IPS-15b (cell line): ENCODE results near the gene CMSS1.

Experiments used
- H3K27me3 ChIP-seq: one replicate; pipeline ENCODE4 v1.6.1; 2013; ENCODE audit warnings: low read length; ENCODE audit not compliant: control insufficient read depth, insufficient read depth
- H3K36me3 ChIP-seq: one replicate; pipeline ENCODE4 v1.6.1; 2013; ENCODE audit warnings: low read length; ENCODE audit not compliant: control insufficient read depth, insufficient read depth
- H3K4me1 ChIP-seq: one replicate; pipeline ENCODE4 v1.6.1; 2013; ENCODE audit warnings: mild to moderate bottlenecking, low read length; ENCODE audit not compliant: control insufficient read depth, insufficient read depth
- H3K4me3 ChIP-seq: one replicate; pipeline ENCODE4 v1.5.1; 2013; ENCODE audit warnings: low read depth, low read length
- H3K9ac ChIP-seq: one replicate; pipeline ENCODE4 v1.6.1; 2013; ENCODE audit warnings: low read depth, mild to moderate bottlenecking, low read length
- H3K9me3 ChIP-seq: one replicate; pipeline ENCODE4 v1.6.1; 2013; ENCODE audit warnings: mild to moderate bottlenecking, low read length; ENCODE audit not compliant: control insufficient read depth, insufficient read depth

CMSS1 gene

DNA sequence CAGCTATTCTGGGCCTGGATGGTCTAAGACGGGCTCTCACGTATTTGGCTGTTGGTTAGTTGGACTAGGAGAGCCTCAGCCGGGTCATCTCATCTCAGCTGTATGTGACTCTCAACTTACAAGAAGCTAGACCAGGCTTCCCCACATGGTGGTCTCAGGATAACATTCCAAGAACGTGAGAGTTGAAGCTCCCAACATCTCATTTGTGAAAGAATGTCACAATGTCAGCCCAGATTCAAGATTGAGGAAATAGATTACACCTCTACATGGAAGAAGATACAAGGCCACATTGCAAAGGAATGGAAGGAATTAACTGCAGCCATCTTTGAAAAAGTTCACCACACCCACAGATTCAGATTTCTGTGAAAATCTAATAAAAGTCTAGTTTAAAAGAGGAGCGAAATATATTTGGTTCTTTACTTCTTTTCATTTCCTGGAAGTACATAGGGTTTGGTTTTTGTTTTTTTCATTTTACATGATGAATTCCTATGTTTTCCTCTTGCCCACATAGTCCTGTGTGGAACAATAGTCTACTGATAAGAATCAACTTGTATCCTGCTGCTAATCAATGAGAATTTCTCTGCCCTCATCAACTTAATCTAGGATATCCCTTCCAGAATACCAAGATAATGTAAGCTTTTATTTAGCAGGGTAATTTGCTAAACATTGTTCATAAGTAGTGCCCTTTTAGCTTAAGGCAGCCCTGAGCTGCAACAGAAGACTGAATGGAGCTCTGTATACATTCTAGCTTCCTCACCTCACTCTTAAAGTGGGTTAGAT is 116.5 kb downstream of the CMSS1 start:
- H3K4me1 ChIP-seq = peaks cover 16% of the 10 kb centered on the region
- no peak overlapping the region for H3K4me3 ChIP-seq
- no peak overlapping the region for H3K9ac ChIP-seq
- no peaks in the 10 kb centered on the region for H3K36me3 ChIP-seq
- H3K27me3 ChIP-seq = no peaks in the 10 kb centered on the region
- no peaks in the 10 kb centered on the region for H3K9me3 ChIP-seq

DNA sequence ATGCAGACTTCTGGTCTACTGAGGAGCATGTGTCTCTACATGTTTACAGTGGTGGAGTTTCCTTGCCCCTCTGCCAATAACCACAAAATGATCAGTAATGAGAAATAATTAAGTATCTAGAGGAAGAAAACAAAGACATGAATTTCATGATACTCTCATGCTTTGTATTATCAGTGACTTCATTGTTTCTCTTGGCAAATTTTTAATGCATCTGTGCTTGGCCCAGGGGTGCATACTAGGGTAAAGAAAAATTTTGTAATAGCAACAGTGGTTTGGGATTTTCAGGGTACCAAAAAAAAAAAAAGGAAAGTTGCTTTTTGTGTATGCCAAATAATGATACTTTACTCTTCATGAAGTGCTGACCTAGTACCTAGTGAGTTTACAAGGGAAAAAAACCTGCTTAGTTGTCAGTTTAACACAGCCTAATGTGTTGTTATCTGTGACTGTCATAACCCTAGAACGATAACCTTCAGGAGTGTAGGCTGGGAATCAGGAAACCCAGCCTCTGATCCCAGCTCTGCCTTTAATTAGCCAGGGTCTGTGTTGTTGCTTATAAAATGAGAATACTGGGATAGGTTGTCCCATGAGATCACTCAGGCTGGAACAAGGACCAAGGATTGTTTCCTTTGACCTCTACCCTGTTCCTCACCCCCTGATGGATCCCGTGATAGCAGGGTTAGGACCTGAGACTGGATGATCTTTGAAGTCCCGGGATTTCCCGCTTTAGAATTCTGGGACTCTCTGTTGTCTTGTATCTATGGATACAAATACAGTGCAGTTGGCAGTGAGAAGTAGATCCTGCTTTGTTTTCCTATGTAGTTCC is 117.5 kb downstream of the CMSS1 start:
- Histone ChIP-seq H3K4me1 (peaks cover 13% of the 10 kb centered on the region), H3K9me3 (no peaks in the 10 kb centered on the region), H3K27me3 (no peaks in the 10 kb centered on the region), H3K9ac (no peak overlapping the region), H3K36me3 (no peaks in the 10 kb centered on the region), H3K4me3 (no peak overlapping the region)

DNA sequence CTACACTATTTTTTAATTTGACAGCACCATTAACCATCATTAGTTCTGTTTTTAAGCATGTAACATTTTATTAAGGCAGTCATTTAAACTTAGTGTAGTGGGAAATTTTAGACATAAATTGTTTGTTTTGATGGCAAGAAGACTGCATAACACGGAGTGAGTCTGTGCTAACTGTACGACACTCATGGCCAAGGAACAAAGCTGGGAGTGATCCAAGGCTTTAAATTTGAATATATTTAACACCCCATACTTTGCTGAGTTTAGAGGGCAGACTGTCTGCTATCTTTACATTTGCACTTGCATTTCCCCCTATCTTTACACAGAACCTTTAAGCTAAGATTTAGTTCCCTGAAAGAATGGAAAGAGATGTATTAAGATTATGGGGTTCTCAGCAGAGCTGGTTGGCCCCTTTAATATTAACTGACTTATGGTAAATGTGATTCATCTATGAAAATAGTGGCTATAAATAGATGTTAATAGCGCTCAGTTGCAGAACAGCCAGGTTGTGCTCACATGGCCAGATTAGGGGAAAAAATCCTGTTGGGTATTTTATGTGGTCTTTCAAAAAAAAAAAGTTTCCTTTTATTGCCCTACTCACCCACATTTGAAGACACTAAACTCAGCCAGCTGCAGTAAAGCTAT is 120.7 kb downstream of the CMSS1 start:
- no peak overlapping the region for H3K4me3 ChIP-seq
- no peaks in the 10 kb centered on the region for H3K27me3 ChIP-seq

DNA sequence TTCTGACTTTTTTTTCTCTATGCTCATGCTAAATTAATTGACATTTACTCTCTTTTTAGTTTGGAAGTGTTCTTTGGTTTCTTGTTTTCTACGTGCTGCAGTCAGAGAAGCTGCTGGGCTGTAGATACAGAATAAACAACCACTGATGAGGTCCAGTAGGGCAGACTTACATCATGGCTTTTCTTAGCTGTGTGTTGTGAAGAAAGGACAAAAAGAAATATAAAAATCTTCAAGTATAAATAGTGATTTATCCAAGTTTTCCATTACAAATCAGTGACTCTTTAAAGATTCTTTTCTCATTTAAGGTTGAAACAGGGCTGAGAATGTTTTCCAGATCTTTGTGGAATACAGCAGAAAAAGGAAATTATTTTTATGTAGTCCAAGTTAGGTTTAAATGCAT is 122.2 kb downstream of the CMSS1 start:
- Histone ChIP-seq H3K27me3 (no peaks in the 10 kb centered on the region), H3K36me3 (no peaks in the 10 kb centered on the region), H3K9me3 (no peaks in the 10 kb centered on the region), H3K9ac (no peak overlapping the region), H3K4me1 (peaks cover 2% of the 10 kb centered on the region), H3K4me3 (no peak overlapping the region)

More for the DNA sequence above, 120.7 kb downstream of the CMSS1 start:
- Histone ChIP-seq H3K9ac (no peak overlapping the region), H3K9me3 (no peaks in the 10 kb centered on the region), H3K4me1 (no peaks in the 10 kb centered on the region), H3K36me3 (no peaks in the 10 kb centered on the region)

DNA sequence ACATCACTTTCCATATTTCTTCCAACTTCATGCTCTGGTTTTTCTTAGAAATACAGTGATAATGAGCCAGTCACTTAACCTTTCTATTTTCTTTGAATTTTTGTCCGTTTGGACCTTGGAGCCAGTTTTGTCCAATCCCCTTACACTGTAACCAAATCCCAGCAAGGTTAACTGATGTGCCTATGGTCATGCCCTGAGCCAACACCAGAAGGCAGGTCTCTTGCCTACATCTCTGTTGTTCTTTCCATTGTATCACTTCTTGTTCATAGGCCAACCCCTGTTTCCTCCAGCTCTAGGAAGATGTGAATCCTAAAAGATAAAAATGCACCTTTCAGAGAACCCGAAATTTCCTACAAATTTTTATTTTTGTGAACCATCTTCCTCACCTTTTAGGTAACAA is 122.7 kb downstream of the CMSS1 start:
- Histone ChIP-seq H3K4me3 (no peak overlapping the region), H3K4me1 (peaks cover 5% of the 10 kb centered on the region), H3K36me3 (no peaks in the 10 kb centered on the region), H3K27me3 (no peaks in the 10 kb centered on the region), H3K9ac (no peak overlapping the region), H3K9me3 (no peaks in the 10 kb centered on the region)

DNA sequence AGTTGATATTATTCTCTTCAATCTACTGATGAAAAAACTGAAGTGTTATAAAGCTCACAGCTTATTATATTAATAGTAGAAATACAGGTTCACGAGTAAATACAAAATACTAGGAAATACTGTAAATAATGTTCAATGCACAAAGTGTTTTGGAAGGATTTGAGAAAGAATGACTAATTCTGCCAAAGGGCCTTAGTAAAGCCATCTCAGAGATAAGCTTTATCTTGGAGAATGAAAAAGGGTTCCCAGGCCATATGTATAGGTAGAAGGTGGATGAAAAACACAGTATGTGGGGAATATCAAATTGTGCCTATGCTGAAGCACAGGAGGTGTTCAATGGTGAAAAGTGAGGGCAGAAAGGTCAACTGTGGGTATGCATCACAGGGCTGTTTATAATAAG is 123.5 kb downstream of the CMSS1 start:
- no peaks in the 10 kb centered on the region for H3K9me3 ChIP-seq
- H3K27me3 ChIP-seq = no peaks in the 10 kb centered on the region
- H3K4me3 ChIP-seq = no peak overlapping the region
- H3K4me1 ChIP-seq = peaks cover 5% of the 10 kb centered on the region
- H3K36me3 ChIP-seq = no peaks in the 10 kb centered on the region
- no peak overlapping the region for H3K9ac ChIP-seq

DNA sequence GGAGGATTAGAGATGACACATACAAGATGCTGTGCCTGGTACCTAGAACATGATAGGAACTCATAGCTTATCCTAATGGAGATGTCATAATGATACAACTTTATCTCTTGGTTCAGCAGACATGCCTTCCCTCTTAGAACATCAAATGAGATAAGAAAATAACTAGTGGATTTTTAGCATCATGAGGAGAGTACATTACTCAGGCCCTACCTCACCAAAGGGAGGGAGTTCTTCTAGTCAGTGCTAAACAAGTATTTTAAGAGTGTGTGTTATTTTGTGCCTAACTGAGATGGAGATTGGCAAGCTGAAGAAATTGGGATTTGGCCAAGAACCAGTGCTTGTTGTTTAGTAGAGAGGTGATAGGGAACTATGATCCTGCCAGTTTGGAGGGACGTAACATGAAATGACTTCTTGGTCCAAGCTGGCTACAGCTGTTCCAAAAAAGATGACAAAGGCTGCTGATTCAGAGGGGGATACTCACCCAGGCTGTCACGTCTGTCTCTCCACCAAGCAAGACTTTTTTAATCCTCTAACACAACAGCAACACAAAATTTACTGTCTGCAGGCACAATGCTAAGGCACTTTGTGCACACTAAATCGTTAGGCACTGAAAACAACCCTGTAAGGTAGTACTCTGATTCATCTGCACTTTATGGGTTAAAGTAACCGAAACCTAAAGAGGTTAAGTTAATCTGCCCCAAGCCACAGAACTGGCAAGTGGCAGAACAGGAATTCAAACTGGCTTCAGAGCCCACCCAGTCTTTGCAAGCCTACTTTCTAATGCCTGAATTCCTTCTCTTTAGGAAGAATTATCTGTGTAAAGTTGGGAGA is 126.5 kb downstream of the CMSS1 start:
- Histone ChIP-seq H3K9me3 (no peaks in the 10 kb centered on the region), H3K27me3 (no peaks in the 10 kb centered on the region), H3K4me1 (peaks cover 5% of the 10 kb centered on the region), H3K4me3 (no peak overlapping the region), H3K36me3 (no peaks in the 10 kb centered on the region), H3K9ac (no peak overlapping the region)

DNA sequence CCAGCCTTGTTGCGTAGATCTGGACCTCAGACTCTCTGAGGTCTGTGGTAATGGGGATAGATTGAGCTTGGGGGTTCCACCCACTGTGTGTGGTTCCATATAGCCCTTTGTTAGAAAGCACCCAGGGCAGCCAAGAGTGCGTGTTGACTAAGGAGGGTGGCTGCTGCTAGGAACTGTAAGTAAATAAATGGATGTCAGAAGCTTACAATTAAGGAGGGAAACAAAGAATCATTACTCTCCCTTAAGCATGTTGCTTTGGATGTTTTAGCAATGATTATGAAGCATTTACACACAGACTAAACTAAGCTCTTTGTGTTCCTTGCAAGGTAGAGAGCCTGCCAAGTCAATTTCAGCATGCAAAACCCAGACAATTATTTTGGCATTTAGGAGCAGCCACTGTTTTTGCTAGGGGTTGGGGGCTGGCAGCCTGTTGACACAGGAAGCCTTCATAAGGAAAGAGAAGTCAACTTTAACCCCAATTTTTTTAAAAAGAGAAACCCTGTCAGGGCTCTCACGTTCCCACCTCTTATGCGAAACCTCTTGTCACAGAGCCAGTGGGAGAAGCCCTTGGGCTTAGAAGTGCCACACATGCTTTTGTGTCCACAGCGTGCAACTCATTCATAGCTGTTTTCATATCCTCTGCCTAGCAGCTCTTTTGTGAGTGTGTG is 127.8 kb downstream of the CMSS1 start:
- Histone ChIP-seq H3K36me3 (no peaks in the 10 kb centered on the region), H3K9me3 (no peaks in the 10 kb centered on the region), H3K9ac (no peak overlapping the region), H3K4me3 (no peak overlapping the region), H3K27me3 (no peaks in the 10 kb centered on the region), H3K4me1 (peaks cover 5% of the 10 kb centered on the region)

DNA sequence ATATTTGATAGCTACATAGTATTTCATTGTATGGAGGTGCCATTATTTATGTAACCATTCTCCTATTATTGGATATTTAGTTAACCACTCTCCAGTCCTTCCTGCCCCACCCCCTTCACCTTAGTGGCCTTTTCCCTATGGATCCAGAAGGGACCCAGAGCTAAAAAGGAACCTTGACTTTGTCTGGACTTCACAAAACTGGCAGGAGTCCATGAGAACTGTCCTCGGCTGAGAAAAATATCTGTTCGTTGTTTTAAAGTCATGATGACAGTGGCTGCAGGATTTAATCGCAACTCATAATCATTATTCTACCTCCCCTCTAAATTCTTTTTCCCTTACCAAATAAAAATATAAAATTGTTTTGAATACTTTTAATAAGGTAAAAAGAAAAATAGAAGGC is 129.7 kb downstream of the CMSS1 start:
- Histone ChIP-seq H3K9me3 (no peaks in the 10 kb centered on the region), H3K4me3 (no peak overlapping the region), H3K27me3 (no peaks in the 10 kb centered on the region), H3K9ac (no peak overlapping the region), H3K36me3 (no peaks in the 10 kb centered on the region), H3K4me1 (peaks cover 8% of the 10 kb centered on the region)

DNA sequence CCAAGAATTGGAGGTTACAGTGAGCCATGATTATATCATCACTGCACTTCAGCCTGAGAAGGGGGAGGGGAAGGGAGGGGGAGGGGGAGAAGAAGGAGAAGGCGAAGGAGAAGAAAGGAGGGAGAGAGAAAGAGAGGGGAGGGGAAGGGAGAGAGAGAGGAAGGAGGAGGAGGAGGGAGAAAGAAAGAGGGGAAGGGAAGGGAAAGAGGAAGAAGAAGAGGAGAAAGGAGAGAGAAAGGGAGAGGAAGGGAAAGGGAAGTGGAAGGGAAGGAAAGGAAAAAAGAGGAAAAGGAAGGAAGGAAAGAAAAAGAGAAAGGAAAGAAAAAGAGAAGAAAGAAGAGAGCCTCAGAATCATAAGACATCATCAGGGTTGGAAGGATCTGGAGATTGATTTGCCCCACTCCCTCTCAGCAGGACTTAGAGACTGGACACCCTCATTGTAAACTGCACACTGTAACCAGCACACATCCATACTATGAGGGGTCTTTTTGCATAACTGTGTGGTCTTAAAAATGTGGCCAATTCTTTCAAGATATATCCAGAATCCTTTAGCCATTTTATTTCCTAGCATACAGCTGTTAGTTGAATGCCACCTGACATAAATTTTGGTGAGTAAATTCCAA is 130.9 kb downstream of the CMSS1 start:
- Histone ChIP-seq H3K9me3 (no peaks in the 10 kb centered on the region), H3K4me1 (peaks cover 12% of the 10 kb centered on the region), H3K27me3 (no peaks in the 10 kb centered on the region), H3K4me3 (no peak overlapping the region), H3K9ac (no peak overlapping the region), H3K36me3 (no peaks in the 10 kb centered on the region)
